Measurements from ENCODE around the gene RPL36. TPM values are rescaled to one million over a fixed set of nuclear protein-coding genes. Genes with fewer than 3 reads are reported as not detected.

RPL36 gene
- total RNA-seq, 4 donors from 2014 or later: 572 to 1,565 (median 1,059) TPM

GRCh38 chr19:5703819-5704818 is 14.0 kb downstream of the RPL36 start:
- Histone ChIP-seq H3K4me1 (no peaks in the 10 kb centered on the region), H3K27me3 (no peaks in the 10 kb centered on the region), H3K27ac (no peak overlapping the region), H3K9me3 (no peaks in the 10 kb centered on the region), H3K36me3 (peaks cover 22 to 96% (median 55%) of the 10 kb centered on the region in 3 donors), H3K4me3 (no peak overlapping the region)
- TF ChIP-seq POLR2A (IDR thresholded peaks at IDR 0.05) (no peak), CTCF (IDR thresholded peaks at IDR 0.05) (no peak)
- intact Hi-C loops (cut with DNase I): no loop called here
- DNase-seq: no peak
- WGBS, 2 donors: 88 to 93% methylated on average over 8 to 11 of the region's 40 CpGs

- WGBS, 2 donors: 67 to 87% methylated on average over 2 to 14 of the region's 16 CpGs
- Histone ChIP-seq H3K4me1 (no peaks in the 10 kb centered on the region), H3K27ac (no peak overlapping the region), H3K36me3 (peaks cover 22 to 96% (median 51%) of the 10 kb centered on the region in 3 donors), H3K4me3 (no peak overlapping the region), H3K9me3 (no peaks in the 10 kb centered on the region), H3K27me3 (no peaks in the 10 kb centered on the region)
- TF ChIP-seq POLR2A (IDR thresholded peaks at IDR 0.05) (no peak), CTCF (IDR thresholded peaks at IDR 0.05) (no peak)
- intact Hi-C loops (cut with DNase I): no loop called here
- no peak for DNase-seq
Observed at GRCh38 chr19:5705552-5705951, 15.5 kb downstream of the RPL36 start.

- intact Hi-C loops (cut with DNase I): no loop called here
- no peak for TF ChIP-seq POLR2A (IDR thresholded peaks at IDR 0.05)
- no peak for TF ChIP-seq CTCF (IDR thresholded peaks at IDR 0.05)
- Histone ChIP-seq H3K9me3 (no peaks in the 10 kb centered on the region), H3K4me1 (no peaks in the 10 kb centered on the region), H3K27ac (no peak overlapping the region), H3K4me3 (no peak overlapping the region), H3K27me3 (no peaks in the 10 kb centered on the region), H3K36me3 (peaks cover 35 to 96% (median 62%) of the 10 kb centered on the region in 3 donors)
- DNase-seq: no peak
- WGBS, 2 donors: 90 to 91% methylated on average over 22 of the region's 35 CpGs
Observed at GRCh38 chr19:5706876-5707573, 16.9 kb downstream of the RPL36 start.

- Histone ChIP-seq H3K27me3 (no peaks in the 10 kb centered on the region), H3K9me3 (no peaks in the 10 kb centered on the region), H3K27ac (no peak overlapping the region), H3K4me1 (no peaks in the 10 kb centered on the region), H3K4me3 (no peak overlapping the region), H3K36me3 (peaks cover 43 to 100% (median 69%) of the 10 kb centered on the region in 3 donors)
- DNase-seq: no peak
- WGBS, 2 donors: 87 to 91% methylated on average over 6 to 12 of the region's 37 CpGs
- TF ChIP-seq CTCF (IDR thresholded peaks at IDR 0.05): no peak
- TF ChIP-seq POLR2A (IDR thresholded peaks at IDR 0.05): no peak
- intact Hi-C loops (cut with DNase I): no loop called here
Observed at GRCh38 chr19:5707576-5708575, 17.8 kb downstream of the RPL36 start.

Measured in esophagus squamous epithelium (tissue), 5 donors.